Duodenal mucosa (tissue), 2 donors: ENCODE data around the gene RBFA.
"Not testable (repeated sequence)": the region's sequence is repeated elsewhere in the genome, so short reads cannot be mapped to it uniquely, and the experiment has no call there.

Experiments used
- H3K27ac ChIP-seq: one replicate; pipeline ENCODE4 v1.7.0; 2013; ENCODE audit warnings: low read depth, low read length
- H3K27me3 ChIP-seq, 2 donors: one replicate each; pipeline ENCODE4 v1.7.0; 2013; ENCODE audit warnings: low read length in 2 of 2, control low read depth in 1 of 2; ENCODE audit not compliant: insufficient read depth in 2 of 2, control insufficient read depth in 1 of 2
- H3K36me3 ChIP-seq, 2 donors: one replicate each; pipeline ENCODE4 v1.7.0; 2013; ENCODE audit warnings: low read length in 2 of 2, control low read depth in 1 of 2; ENCODE audit not compliant: insufficient read depth in 2 of 2, control insufficient read depth in 1 of 2
- H3K4me1 ChIP-seq, 2 donors: one replicate each; pipeline ENCODE4 v1.7.0; 2013; ENCODE audit warnings: low read length in 2 of 2, control low read depth in 1 of 2; ENCODE audit not compliant: insufficient read depth in 2 of 2, control insufficient read depth in 1 of 2
- H3K4me3 ChIP-seq, 2 donors: one replicate each; pipeline ENCODE4 v1.7.0; 2013; ENCODE audit warnings: low read length in 2 of 2, low read depth in 1 of 2
- H3K9ac ChIP-seq, 2 donors: one replicate each; pipeline ENCODE4 v1.7.0; 2013; ENCODE audit warnings: low read length in 2 of 2, low read depth in 1 of 2
- H3K9me3 ChIP-seq, 2 donors: one replicate each; pipeline ENCODE4 v1.7.0; 2013; ENCODE audit warnings: low read length in 2 of 2, control low read depth in 1 of 2; ENCODE audit not compliant: control insufficient read depth in 1 of 2

Gene RBFA, protein sequence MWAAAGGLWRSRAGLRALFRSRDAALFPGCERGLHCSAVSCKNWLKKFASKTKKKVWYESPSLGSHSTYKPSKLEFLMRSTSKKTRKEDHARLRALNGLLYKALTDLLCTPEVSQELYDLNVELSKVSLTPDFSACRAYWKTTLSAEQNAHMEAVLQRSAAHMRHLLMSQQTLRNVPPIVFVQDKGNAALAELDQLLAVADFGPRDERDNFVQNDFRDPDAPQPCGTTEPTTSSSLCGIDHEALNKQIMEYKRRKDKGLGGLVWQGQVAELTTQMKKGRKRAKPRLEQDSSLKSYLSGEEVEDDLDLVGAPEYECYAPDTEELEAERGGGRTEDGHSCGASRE

DNA sequence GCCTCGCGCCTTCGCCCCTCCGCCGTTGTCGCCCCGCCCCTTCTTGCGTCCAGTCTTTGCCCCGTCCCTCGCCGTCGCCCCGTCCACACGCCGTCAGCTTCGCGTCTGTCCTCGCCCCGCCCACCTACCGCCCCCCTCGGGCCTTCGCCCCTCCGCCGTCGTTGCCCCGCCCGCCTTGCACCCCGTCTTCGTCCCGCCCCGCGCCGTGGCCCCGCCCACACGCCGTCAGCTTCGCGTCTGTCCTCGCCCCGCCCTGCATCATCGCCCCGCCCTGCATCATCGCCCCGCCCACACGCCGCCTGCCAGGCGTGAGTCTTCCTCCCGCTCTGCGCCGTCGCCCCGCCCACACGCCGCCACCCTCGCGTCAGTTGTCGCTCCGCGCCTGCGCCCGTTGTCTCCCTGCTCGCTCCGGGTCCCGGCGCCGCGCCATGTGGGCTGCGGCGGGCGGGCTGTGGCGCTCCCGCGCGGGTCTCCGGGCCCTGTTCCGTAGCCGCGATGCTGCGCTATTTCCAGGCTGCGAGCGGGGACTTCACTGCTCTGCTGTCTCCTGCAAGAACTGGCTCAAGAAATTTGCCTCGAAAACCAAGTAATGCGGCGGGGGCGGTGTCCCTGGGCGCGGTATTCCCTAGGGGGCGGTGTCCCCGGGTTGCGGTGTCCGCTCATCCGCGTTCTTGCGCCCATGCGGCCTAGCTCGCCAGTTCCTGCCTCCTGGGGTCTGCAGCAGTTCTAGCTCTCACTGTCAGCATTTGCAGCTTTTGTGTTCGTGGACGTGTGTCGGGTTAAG, at the start of gene RBFA:
Gene RBFA (plus strand): TSS at position 367 of the 784 bp plus-strand sequence. CDS start 62 bp downstream, at position 429.
- H3K27me3 ChIP-seq = no peaks in the 10 kb centered on the region

DNA sequence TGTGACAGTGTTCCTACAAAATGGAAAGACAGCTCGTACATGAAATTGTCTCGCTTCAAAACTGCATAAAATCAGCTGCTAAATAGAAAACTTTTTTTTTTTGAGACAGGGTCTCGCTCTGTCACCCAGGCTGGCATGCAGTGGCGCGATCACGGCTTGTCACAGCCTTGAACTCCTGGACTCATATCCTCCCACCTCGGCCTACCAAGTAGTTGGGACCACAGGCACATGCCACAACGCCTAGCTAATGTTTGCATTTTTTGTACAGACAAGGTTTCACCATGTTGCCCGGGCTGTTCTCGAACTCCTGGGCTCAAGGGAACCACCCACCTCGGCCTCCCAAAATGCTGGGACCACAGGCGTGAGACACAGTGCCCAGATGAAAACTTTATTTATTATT, 49.1 kb upstream of the RBFA start:
- no peaks in the 10 kb centered on the region for H3K27me3 ChIP-seq
- H3K36me3 ChIP-seq = peaks cover 0 to 20% of the 10 kb centered on the region in 2 donors
- H3K4me3 ChIP-seq = no peak overlapping the region
- H3K4me1 ChIP-seq = peaks cover 9 to 26% of the 10 kb centered on the region in 2 donors
- no peak overlapping the region for H3K27ac ChIP-seq
- H3K9me3 ChIP-seq = no peaks in the 10 kb centered on the region
- no peak overlapping the region for H3K9ac ChIP-seq

More for the DNA sequence above, at the start of gene RBFA:
- H3K9me3 ChIP-seq = no peaks in the 10 kb centered on the region
- peaks cover 8 to 13% of the 10 kb centered on the region in 2 donors for H3K4me1 ChIP-seq
- peak within 1 kb of the TSS; percentile 89 for H3K27ac ChIP-seq
- peaks cover 6 to 19% of the 10 kb centered on the region in 2 donors for H3K36me3 ChIP-seq
- H3K9ac ChIP-seq = peak within 1 kb of the TSS; percentile 75 to 88
- peak within 1 kb of the TSS; percentile 92 to 98 for H3K4me3 ChIP-seq

DNA sequence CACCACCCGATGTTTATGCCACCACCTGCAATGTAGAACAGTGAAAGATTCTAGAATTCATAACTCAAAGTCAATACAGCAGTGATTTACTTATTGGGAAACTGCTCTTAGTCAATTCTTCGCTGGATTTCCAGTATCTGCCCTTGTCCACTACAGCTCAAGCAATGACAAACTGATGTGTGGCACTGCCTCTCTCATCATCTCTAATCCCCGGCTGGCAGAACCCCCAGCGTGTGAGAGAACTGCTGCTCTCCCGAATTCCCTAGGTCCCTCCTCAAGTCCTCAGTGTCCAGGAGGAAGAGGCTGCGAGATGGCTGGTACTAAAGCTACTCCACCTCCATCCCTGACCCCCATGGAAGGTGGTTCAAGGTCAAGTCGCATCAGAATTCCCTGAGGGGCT, 47.5 kb upstream of the RBFA start:
- peak overlapping the region; percentile 76 to 85 for H3K4me3 ChIP-seq
- no peak overlapping the region for H3K27ac ChIP-seq

DNA sequence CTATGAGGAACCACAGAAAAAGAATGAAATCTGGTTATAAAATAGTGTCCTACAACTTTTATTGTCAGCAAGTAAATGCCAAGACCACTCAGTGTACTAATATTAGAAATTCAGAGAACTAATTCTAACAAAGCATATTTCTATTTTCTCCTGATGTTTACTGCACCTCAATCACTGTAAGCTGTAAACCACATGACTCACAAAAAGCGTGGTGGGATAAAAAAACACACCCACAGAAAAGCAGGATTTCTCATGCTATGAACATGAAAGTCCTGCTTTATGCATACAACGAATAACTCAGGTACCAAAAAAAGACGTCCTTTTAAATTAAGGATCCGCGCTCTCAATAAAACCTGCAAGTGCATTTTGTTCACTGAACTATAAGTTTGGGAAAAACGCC, 46.7 kb upstream of the RBFA start:
- H3K36me3 ChIP-seq = peaks cover 0 to 16% of the 10 kb centered on the region in 2 donors
- H3K9me3 ChIP-seq = no peaks in the 10 kb centered on the region
- peak overlapping the region; percentile 76 to 85 for H3K4me3 ChIP-seq
- H3K27me3 ChIP-seq = no peaks in the 10 kb centered on the region
- peaks cover 9 to 24% of the 10 kb centered on the region in 2 donors for H3K4me1 ChIP-seq
- no peak overlapping the region for H3K27ac ChIP-seq
- peak overlapping the region; percentile 76 to 90 for H3K9ac ChIP-seq

More for the DNA sequence above, 47.5 kb upstream of the RBFA start:
- no peaks in the 10 kb centered on the region for H3K27me3 ChIP-seq
- peaks cover 0 to 20% of the 10 kb centered on the region in 2 donors for H3K36me3 ChIP-seq
- H3K4me1 ChIP-seq = peaks cover 9 to 26% of the 10 kb centered on the region in 2 donors
- peak overlapping the region; percentile 6 to 90 for H3K9ac ChIP-seq
- no peaks in the 10 kb centered on the region for H3K9me3 ChIP-seq

DNA sequence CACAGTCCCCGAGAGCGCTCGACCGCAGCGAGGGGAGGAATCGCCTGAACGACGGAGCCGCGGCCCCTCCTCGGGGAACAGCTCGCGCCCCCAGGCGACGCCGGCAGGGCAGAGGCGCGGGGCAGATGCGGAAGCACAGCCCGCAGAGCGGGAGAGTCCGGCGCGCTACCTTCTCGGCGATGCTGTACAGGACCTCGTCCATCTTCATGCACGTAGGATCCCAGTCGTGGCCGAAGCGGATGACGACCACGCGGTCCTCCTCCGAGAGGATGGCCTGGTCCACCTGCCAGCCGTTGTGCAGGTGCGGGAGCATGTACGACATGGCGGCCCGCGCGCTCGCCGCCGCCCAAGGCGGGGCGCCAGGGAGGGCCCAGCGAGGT, 46.2 kb upstream of the RBFA start:
- H3K27ac ChIP-seq = peak overlapping the region; percentile 94

DNA sequence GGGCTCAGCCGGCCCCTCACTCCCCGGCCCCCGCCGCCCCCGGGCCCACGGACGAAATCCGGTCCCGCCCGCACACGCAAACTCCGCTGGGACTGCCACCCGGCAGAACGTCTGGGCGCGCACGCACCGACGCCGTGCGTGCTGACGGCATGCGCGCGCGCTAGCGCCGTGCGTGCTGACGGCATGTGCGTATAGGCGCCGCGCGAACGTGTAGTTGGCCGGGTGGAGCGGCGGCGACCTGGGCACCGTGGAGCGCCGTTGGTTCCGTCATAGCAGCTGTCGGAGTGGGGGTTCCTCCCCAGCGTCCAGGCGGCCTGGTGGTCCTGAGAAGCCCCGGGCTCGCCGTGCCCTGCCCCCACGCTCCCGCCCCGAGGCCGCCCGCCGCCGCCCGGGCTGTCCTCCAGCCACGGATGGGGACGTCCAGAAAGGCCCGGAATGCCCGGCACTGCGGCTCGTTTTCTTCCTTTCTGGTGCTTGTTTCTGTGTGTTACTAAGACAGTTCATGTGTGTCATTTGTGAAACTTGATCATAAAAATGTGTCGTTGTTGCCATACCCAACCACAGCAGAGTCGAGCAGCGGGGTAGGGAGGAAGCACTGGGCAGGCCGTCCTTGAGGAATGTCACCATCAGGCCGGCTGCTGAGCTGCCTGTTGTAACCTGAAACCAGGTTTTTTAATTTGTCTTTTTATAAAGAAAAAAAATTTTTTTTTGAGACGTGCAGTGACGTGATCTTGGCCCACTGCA, 45.6 kb upstream of the RBFA start, which contains the start of gene TXNL4A:
Gene TXNL4A (minus strand): TSS at position 113 of the 744 bp plus-strand sequence. CDS start 171 bp downstream, outside the sequence.
- peaks cover 0 to 13% of the 10 kb centered on the region in 2 donors for H3K36me3 ChIP-seq
- H3K27me3 ChIP-seq = no peaks in the 10 kb centered on the region
- peak within 1 kb of the TSS; percentile 76 to 85 for H3K4me3 ChIP-seq
- H3K27ac ChIP-seq = peak within 1 kb of the TSS; percentile 94
- peak within 1 kb of the TSS; percentile 76 to 90 for H3K9ac ChIP-seq
- H3K9me3 ChIP-seq = no peaks in the 10 kb centered on the region
- peaks cover 9 to 15% of the 10 kb centered on the region in 2 donors for H3K4me1 ChIP-seq

More for the DNA sequence above, 46.2 kb upstream of the RBFA start:
- Histone ChIP-seq H3K4me3 (peak overlapping the region; percentile 76 to 85), H3K27me3 (no peaks in the 10 kb centered on the region), H3K9ac (peak overlapping the region; percentile 76 to 90), H3K9me3 (no peaks in the 10 kb centered on the region), H3K36me3 (peaks cover 0 to 13% of the 10 kb centered on the region in 2 donors), H3K4me1 (peaks cover 9 to 20% of the 10 kb centered on the region in 2 donors)

DNA sequence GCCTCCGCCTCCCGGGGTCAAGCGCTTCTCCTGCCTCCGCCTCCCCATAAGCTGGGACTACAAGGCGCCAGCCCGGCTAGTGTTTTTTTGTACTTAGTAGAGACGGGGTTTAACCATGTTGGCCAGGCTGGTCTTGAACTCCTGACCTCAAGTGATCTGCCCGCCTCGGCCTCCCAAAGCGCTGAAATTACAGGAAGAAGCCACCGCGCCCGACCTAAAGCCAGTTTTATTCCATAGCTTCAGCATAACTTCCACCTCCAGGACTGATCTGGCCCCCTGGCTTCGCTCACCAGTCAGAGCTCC, 45.1 kb upstream of the RBFA start:
- peak overlapping the region in 1 of 2 donors; percentile 90 for H3K9ac ChIP-seq
- H3K27ac ChIP-seq = peak overlapping the region; percentile 94
- no peaks in the 10 kb centered on the region for H3K27me3 ChIP-seq
- peaks cover 0 to 13% of the 10 kb centered on the region in 2 donors for H3K36me3 ChIP-seq
- peaks cover 9 to 13% of the 10 kb centered on the region in 2 donors for H3K4me1 ChIP-seq
- H3K9me3 ChIP-seq = no peaks in the 10 kb centered on the region
- H3K4me3 ChIP-seq = peak overlapping the region; percentile 76 to 85

DNA sequence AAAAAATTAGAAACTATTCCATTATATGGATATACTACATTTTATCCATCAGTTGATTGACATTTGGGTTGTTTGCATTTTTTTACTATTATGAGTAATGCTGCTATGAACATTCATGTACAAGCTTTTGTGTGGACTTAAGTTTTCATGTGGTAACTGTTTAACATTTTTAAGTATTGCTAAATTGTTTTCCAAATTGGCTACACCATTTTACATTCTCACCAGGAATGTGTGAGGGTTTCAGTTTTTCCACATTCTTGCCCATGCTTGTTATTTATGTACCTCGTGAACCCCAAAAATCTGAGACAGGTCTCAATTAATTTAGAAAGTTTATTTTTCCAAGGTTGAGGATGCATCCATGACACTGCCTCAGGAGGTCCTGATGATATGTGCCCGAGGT, 42.7 kb upstream of the RBFA start:
- Histone ChIP-seq H3K36me3 (no peaks in the 10 kb centered on the region), H3K9ac (no peak overlapping the region), H3K4me3 (no peak overlapping the region)

DNA sequence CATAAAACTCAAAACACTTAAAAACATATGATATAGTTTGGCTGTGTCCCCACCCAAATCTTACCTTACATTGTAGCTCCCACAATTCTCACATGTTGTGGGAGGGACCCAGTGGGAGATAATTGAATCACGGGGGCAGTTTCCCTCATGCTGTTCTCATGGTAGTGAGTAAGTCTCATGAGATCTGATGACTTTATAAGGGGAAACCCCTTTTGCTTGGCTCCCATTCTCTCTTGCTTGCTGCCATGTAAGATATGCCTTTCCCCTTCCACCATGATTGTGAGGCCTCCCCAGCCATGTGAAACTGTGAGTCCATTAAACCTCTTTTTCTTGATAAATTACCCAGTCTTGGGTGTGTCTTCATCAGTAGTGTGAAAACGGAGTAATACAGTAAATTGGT, 34.5 kb upstream of the RBFA start:
- not testable (repeated sequence) for H3K27ac ChIP-seq, H3K9ac ChIP-seq, H3K9me3 ChIP-seq, H3K4me3 ChIP-seq, H3K4me1 ChIP-seq, H3K36me3 ChIP-seq, H3K27me3 ChIP-seq

More for the DNA sequence above, 42.7 kb upstream of the RBFA start:
- no peaks in the 10 kb centered on the region for H3K9me3 ChIP-seq
- H3K4me1 ChIP-seq = peaks cover 9 to 10% of the 10 kb centered on the region in 2 donors
- no peak overlapping the region for H3K27ac ChIP-seq
- H3K27me3 ChIP-seq = no peaks in the 10 kb centered on the region
